ENCODE data around the gene AP5B1.

AP5B1 gene

GRCh38 chr11:65801153-65801987 lies 20.6 kb upstream of the AP5B1 start:
- DNase-seq, result no peak

GRCh38 chr11:65798882-65799281 lies 18.1 kb upstream of the AP5B1 start:
- DNase-seq, result no peak

GRCh38 chr11:65797711-65798110 lies 16.9 kb upstream of the AP5B1 start:
- DNase-seq, result no peak

- no peak for DNase-seq
Observed at GRCh38 chr11:65796726-65797601, 16.2 kb upstream of the AP5B1 start.

GRCh38 chr11:65794570-65795510 lies 14.1 kb upstream of the AP5B1 start:
- no peak for DNase-seq

GRCh38 chr11:65793625-65794400 lies 13.0 kb upstream of the AP5B1 start:
- peak; percentile 24 for DNase-seq

GRCh38 chr11:65793144-65793581 lies 12.4 kb upstream of the AP5B1 start:
- peak; percentile 89 for DNase-seq

- DNase-seq, result no peak
Observed at GRCh38 chr11:65792456-65792855, 11.7 kb upstream of the AP5B1 start.

GRCh38 chr11:65791719-65792213 lies 11.0 kb upstream of the AP5B1 start:
- peak; percentile 86 for DNase-seq

GRCh38 chr11:65790902-65791650 lies 10.3 kb upstream of the AP5B1 start:
- no peak for DNase-seq

GRCh38 chr11:65790104-65790901 lies 9.5 kb upstream of the AP5B1 start:
- no peak for DNase-seq

GRCh38 chr11:65789230-65790103 lies 8.7 kb upstream of the AP5B1 start:
- no peak for DNase-seq

GRCh38 chr11:65788821-65789220 lies 8.0 kb upstream of the AP5B1 start:
- DNase-seq, result no peak

GRCh38 chr11:65787649-65788622 lies 7.2 kb upstream of the AP5B1 start:
- no peak for DNase-seq

- peak; percentile 57 for DNase-seq
Observed at GRCh38 chr11:65786786-65787636, 6.2 kb upstream of the AP5B1 start, which contains the start of gene OVOL1. TSS of gene OVOL1 (plus strand) at chr11:65787063. CDS start at chr11:65787374, 311 bp downstream.

GRCh38 chr11:65786008-65786785 lies 5.4 kb upstream of the AP5B1 start:
- no peak for DNase-seq
